Ammon's horn (tissue), 1 donor: ENCODE measurements around the gene TMTC4.

Experiments
- DNase-seq: peaks from one replicate; pipeline ENCODE4 v3.0.0-alpha.2; 2016; ENCODE audit warnings: low spot score

The TMTC4 gene

DNA sequence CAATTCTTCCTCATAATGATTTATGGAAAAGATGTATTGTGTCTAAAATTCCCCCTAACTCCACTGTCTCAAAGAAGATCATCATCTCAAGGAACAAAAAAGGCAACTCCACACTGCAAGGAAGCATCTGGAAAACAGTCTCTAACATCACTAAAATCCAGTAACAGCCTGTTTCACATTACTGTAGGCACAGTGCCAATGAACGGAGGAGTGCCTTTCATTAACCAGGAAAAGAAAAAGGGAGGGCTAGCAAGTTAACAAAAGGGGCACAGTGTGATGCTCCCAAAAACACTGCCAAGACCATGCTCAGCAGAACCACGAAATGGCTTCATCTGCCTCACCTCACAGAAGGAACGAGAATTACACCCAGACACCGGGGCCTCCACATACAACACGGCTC lies 8.5 kb downstream of the TMTC4 start:
- peak; percentile 62 for DNase-seq

DNA sequence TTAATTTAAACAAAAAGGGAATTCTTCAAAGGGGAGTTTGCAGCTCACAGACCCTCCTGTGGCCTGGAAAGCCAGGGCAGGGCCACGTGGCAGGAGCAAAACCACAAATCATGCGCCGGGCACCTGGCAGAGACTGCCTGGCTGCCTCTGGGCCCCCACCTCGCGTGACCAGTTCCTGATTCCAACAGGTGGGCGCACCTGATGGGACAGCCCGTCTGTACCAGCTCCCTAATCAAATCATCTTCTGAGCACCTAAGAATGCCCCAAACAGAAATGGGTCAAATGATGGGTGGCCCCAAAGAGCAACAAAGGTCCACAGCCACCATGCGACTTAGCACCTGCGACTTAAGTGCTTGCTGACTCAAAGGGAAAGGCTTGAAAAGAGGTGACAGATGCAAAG lies 9.2 kb downstream of the TMTC4 start:
- DNase-seq: no peak

DNA sequence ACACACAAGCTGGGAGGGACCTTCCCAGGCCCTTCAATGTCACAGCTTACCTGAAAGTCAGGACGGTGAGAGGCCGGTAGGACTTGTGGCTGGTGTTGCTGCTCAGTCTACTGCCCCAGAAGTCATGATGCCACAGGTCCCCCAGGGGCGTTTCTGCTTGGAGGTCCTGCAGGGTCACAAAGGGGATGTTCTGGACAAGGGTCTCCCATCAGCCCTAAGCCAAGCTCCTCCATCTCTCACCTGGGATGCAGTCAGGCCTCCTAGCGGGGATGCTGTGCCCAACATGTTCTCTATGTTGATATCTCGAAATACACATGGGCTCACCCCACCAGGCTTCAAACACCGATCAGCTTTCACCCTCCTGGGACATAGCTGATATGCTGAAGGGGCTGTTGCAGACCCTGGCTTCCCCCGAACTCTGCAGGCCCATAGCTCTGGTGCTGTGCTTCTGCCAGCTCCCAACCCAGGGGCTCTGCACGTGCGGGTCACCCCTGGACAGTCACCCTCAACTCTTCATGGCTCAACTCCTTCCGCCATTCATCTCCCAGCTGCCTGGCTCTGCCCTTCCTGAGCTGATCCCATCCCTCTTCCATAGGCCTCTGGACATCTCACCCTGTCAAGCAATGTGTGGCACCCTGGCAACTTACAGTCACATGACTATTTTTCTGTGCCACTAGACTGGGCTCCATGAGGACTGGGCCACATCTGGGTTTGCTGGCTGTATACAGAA lies 10.3 kb downstream of the TMTC4 start:
- DNase-seq: no peak

GRCh38 chr13:100662468-100663211 lies 12.0 kb downstream of the TMTC4 start:
- no peak for DNase-seq

DNA sequence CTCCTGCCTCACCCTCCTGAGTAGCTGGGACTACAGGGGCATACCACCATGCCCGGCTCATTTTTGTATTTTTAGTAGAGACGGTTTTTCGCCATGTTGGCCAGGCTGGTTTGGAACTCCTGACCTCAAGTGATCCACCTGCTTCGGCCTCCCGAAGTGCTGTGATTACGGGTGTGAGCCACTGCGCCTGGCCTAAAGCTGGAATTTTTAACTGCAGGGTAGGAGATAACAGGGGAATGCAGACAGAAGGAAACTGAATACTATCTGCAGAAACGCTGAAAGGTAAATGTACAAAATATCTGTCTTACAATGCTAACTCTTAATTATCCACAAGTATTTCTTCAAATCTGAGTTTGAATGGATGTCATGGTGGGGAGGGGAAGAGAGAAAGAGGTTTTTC lies 13.8 kb downstream of the TMTC4 start:
- no peak for DNase-seq

- no peak for DNase-seq
Measured at GRCh38 chr13:100659578-100659977, 15.0 kb downstream of the TMTC4 start.

DNA sequence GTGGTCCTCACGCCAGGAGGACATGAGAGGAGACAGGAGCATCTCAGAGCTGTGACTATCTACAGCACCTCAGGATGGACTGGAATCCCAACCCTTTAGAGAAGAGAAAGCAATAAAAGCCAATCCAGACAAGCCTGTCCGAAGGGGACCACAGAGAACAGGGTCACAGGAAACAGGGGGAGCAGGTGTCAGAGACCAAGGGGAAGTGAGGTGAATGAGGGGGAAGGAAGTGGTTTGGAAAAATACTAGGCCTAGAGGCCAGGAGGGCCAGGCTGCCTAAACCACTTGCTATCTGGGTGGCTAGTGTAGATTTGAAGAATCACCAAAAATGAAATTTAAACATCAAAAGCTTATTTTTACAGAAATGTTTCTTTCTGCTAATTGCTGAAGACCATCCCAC lies 16.2 kb downstream of the TMTC4 start:
- no peak for DNase-seq

GRCh38 chr13:100657881-100658315 lies 16.7 kb downstream of the TMTC4 start:
- DNase-seq: peak; percentile 94

DNA sequence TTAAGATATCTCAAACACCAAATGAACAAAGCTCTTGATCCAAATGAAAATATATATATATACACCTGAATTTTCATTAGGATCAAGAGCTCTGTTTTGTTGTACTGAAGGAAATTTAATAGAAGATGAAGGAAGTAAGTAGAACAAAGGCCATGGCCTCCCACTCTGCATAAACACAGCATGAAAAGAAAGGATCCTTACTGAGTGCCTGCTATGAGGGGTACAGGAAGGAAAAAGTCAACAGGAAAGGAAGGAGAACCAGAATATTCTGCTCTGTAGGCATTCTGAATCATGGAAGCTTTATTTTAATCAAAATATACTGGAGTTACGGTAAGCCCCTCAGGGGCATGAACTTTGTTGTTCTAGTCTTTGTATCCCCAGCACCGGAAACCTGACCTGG lies 22.1 kb downstream of the TMTC4 start:
- no peak for DNase-seq

DNA sequence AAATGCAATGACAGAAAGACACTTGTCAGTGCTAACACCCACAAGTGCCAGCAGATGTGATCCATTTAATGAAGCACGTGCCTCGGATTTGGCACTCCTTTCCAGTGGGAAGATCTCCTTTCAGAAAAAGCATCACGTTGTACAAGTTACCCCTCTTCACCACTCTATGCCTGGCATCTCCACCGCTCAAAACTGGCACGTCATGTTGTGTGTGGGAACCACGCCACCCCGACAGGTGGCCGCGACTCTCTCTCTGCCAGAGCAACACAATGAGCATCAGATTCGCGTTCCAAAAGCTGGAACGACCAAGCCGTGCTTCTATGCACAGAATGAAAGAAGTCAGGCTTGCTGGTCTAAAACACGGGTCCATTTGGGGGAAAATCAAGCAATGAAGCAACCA lies 24.3 kb downstream of the TMTC4 start:
- peak; percentile 96 for DNase-seq

GRCh38 chr13:100648354-100648753 lies 26.2 kb downstream of the TMTC4 start:
- no peak for DNase-seq

- DNase-seq: no peak
Measured at GRCh38 chr13:100646871-100647270, 27.7 kb downstream of the TMTC4 start.

GRCh38 chr13:100646030-100646673 lies 28.4 kb downstream of the TMTC4 start:
- peak; percentile 70 for DNase-seq

- DNase-seq: no peak
Measured at GRCh38 chr13:100645382-100645781, 29.2 kb downstream of the TMTC4 start.

DNA sequence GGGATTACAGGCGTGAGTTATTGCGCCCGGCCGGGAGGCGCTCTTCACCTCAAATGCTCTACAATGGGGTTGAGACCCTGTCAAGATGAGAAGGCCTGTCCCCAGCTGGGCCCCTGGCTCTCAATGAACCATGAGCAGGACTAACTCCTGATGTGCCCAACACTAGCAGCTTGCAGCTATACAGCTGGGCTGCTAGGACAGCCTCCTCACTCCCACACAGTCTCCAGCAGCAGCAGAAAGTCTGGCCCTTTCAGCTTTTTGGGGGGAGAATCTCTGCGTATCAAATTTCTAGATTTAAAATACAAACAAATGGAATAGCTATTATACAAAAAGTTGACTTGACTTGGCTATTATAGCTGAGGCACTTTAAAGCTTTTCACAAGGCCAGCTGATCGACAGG lies 30.2 kb downstream of the TMTC4 start:
- DNase-seq: no peak

GRCh38 chr13:100637796-100638195 lies 36.8 kb downstream of the TMTC4 start:
- DNase-seq: no peak

GRCh38 chr13:100637380-100637779 lies 37.2 kb downstream of the TMTC4 start:
- DNase-seq: no peak

- peak; percentile 90 for DNase-seq
Measured at GRCh38 chr13:100636441-100636840, 38.2 kb downstream of the TMTC4 start.

DNA sequence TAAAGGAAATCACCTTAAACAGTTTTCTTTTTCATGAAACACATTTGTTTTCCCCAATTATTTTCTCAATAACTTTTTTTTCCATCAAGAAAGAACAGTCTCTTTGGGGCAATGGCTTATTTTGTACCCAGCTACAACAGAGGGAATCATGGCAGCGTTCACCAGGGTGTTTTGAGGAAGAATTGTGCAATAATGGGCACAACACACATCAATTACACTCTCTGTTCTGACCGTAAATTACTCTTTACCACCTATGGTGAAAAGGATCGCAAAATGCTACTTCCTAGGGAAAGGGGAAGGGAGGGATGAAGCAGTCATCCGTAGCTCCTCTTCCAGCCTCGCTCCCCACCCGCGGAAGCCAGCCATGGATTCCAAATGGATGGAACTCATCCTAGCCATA lies 38.6 kb downstream of the TMTC4 start:
- DNase-seq: no peak

- DNase-seq: peak; percentile 30
Measured at GRCh38 chr13:100634696-100635095, 39.9 kb downstream of the TMTC4 start.

GRCh38 chr13:100633461-100633860 lies 41.1 kb downstream of the TMTC4 start:
- no peak for DNase-seq

- peak; percentile 71 for DNase-seq
Measured at GRCh38 chr13:100630555-100630954, 44.0 kb downstream of the TMTC4 start.

DNA sequence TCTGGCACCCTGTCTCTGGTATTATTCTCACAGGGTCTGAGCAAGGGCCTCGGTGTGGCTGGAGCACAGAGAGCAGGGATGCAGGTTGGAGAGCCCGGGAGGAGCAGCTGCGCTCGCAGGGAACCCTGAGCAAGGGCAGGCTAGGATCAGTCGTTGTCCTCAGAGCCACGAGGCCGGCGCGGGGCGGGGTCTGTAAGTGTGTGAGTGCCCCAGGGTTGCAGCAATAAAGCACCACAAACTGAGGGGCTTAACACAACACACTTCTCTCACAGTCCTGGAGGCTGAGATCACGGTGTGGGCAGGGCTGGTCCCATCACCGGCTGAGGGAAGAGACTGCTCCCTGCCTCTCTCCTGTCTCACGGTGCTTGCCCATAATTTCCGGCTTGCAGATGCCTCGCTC lies 47.5 kb downstream of the TMTC4 start:
- no peak for DNase-seq
